Endothelial cell of hepatic sinusoid (primary cell): Measurements from ENCODE around the gene DDX39B.
"Not testable (repeated sequence)": the region's sequence is repeated elsewhere in the genome, so short reads cannot be mapped to it uniquely, and the experiment has no call there.

ENCODE experiments used
- in situ Hi-C: cut with HindIII; loops from 2 replicates; pipeline ENCODE4 v1.10.0; 2017; ENCODE audit warnings: low sequenced_read_pairs

The DDX39B gene

DNA sequence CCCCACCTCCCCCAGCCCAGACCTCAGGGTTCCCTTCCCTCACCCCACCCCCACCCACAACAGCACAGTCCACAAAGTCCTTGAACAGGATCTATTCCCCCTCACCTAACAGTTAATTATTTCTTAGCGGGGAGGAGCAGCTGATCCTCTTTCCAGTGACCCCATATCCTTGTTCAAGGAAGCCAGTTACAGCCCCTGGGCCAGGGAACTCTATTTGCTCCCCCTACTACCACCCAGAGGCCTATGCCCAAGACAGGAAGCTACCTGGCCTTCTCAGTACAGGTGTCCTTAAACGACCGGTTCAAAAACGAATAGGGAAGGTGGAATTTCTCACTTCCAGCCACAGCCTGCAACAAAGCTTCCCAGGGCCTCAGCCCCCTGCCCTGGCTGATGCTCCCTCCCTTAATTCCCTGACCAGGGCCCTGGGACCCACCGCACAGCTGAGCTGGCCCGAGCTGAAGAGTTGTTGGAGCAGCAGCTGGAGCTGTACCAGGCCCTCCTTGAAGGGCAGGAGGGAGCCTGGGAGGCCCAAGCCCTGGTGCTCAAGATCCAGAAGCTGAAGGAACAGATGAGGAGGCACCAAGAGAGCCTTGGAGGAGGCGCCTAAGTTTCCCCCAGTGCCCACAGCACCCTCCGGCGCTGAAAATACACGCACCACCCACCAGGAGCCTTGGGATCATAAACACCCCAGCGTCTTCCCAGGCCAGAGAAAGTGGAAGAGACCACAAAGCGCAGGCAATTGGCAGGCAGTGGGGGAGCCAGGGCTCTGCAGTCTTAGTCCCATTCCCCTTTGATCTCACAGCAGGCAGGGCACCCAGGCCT lies 12.3 kb downstream of the DDX39B start:
- in situ Hi-C loops: no loop called here

DNA sequence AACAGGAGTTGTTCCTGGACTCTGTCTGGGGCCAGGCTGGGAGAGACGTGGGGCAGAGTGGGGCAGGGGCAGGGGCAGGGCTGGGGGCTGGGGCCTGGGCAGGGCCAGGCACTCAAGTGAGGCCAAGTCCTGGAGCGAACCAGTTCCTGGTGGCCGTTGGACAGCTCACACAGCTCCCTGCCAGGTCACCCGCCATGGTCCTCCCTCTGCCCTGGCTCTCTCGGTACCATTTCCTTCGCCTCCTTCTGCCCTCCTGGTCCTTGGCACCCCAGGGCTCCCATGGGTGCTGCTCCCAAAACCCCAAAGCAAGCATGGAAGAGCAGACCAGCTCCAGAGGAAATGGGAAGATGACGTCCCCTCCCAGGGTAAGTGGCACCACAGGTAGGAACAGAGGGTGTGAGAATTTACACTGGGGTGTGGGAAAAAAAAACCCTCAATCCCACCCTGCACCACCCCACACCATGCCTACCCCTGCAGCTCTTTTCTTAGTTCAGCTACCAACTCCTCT lies 12.9 kb downstream of the DDX39B start, which contains the start of gene MCCD1:
TSS of gene MCCD1 (plus strand) at position 142 of the 508 bp plus-strand sequence. CDS start at position 195, 53 bp downstream.
- in situ Hi-C loops: no loop called here

- in situ Hi-C loops: no loop called here
These were observed 13.5 kb downstream of the DDX39B start for GRCh38 chr6:31528307-31528777.

GRCh38 chr6:31525932-31526591 lies 15.7 kb downstream of the DDX39B start:
- in situ Hi-C loops: no loop called here

GRCh38 chr6:31525553-31525931 lies 16.3 kb downstream of the DDX39B start:
- in situ Hi-C loops: no loop called here

GRCh38 chr6:31521835-31522234 lies 20.0 kb downstream of the DDX39B start:
- in situ Hi-C loops: no loop called here

DNA sequence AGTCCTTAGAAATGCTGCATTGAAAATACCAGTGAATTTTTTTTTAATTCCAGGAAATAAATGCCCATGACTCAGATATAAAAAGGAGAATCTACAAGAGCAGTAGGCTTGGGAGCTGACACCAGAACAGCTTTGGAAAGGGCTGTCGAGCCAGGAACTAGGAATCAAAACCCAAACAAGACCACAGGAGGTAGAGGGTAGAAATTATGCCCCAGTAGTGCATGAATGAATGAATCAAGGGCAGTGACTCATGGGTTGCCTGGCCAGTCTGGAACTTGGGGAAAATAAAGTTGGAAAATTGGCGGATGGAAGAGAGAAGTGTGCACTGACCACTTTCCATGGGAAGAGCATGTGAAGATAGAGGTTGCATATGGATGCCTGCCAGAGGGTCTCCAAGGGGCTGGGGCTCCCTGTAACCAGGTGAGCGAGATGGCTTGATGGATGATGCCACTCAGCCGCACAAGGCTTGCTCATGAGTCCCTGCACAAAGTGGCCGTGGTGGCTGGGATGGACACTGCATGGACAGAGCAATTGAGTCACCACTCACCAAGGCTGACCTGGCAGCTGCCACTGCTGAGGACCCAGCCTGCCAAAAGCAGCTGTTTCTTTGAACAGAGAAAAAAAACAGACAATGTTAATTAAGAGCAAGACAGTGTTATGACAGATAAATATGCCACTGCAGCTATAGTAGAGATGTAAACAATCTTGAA lies 28.2 kb downstream of the DDX39B start:
- in situ Hi-C loops: no loop called here

GRCh38 chr6:31510007-31510406 lies 31.8 kb downstream of the DDX39B start:
- in situ Hi-C loops: no loop called here

- in situ Hi-C loops: not testable (repeated sequence)
These were observed 32.8 kb downstream of the DDX39B start for GRCh38 chr6:31509036-31509435.

GRCh38 chr6:31502586-31502985 lies 39.2 kb downstream of the DDX39B start:
- in situ Hi-C loops: no loop called here

GRCh38 chr6:31499648-31500047 lies 42.2 kb downstream of the DDX39B start:
- in situ Hi-C loops: not testable (repeated sequence)

DNA sequence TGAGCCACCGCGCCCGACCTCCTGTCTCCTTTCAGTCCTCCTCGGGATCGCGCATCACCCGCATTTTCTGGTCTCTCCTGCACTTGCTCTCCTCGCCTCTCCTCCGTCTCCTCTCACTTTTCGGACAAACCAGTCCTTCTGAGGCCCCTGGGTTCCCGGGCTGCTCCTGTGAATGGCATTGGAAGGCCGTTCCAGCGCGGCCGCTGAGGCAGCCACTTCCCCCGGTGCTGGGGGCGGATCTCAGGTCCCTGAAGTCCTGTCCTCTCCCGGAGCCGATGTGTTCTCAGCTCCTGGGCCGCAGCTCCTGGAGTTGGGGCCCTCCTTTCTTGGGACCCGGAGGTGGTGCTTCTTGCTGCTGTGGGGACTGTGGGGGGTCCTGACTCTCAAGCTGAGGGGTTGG lies 43.1 kb downstream of the DDX39B start:
- in situ Hi-C loops: no loop called here

DNA sequence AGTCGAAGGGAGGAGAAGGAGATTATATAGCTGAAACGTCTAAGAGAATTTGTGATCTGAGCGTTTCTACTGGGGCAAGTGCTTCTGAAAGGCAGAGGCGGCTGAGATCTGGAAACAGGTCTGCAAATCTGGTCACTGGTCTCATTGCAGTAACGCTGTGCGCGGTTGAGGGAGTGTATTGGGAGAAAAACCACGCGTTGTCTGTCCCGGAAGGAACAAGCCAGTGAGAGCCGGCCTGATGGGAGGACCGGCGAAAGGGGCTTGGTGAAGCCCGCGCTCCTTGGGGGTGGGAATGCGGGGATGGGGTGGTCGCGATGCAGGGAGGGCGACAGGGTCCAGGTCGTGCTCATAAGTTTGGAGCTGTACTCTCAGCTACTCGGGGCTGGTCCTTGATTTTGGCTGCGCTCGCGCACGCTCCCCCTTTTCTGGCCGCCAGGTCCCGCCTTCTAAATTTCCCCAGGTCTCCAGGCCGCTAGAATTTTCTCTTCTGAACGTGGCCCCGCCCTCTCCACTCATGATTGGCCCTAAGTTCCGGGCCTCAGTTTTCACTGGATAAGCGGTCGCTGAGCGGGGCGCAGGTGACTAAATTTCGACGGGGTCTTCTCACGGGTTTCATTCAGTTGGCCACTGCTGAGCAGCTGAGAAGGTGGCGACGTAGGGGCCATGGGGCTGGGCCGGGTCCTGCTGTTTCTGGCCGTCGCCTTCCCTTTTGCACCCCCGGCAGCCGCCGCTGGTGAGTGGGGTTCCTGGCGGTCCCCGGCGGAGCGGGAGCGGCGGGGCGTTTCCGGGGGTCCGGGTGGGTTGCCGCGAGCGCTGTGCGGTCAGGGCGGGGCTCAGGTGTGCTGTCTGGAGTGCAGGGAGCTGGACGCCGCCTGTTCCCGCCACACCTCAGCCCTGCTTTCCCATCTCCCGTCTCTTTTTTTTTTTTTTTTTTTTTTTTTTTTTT lies 44.0 kb downstream of the DDX39B start, which contains the start of gene MICB:
TSS of gene MICB (plus strand) at position 615 of the 946 bp plus-strand sequence. CDS start at position 664, 49 bp downstream.
- in situ Hi-C loops: no loop called here

DNA sequence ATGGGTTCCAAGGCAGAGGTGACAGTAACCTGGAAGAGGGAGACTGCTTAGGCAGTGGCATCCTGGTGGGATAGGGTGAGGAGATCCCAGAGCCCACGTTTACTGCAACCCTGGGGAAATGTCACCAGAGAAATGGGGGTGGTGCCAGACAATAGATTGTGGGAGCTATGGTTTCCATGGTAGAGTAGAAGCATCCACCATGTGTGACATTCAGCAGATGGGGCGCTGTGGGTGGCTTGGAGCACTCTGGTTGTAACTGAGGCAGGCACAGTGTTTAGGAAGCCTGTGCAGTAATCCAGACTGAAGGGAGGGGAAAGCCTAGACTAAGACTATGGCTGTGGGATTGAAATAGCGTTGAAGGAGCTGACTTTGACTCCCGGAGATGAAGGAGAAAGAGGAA lies 45.0 kb downstream of the DDX39B start:
- in situ Hi-C loops: not testable (repeated sequence)

- in situ Hi-C loops: no loop called here
These were observed 46.2 kb downstream of the DDX39B start for GRCh38 chr6:31495580-31495979.

DNA sequence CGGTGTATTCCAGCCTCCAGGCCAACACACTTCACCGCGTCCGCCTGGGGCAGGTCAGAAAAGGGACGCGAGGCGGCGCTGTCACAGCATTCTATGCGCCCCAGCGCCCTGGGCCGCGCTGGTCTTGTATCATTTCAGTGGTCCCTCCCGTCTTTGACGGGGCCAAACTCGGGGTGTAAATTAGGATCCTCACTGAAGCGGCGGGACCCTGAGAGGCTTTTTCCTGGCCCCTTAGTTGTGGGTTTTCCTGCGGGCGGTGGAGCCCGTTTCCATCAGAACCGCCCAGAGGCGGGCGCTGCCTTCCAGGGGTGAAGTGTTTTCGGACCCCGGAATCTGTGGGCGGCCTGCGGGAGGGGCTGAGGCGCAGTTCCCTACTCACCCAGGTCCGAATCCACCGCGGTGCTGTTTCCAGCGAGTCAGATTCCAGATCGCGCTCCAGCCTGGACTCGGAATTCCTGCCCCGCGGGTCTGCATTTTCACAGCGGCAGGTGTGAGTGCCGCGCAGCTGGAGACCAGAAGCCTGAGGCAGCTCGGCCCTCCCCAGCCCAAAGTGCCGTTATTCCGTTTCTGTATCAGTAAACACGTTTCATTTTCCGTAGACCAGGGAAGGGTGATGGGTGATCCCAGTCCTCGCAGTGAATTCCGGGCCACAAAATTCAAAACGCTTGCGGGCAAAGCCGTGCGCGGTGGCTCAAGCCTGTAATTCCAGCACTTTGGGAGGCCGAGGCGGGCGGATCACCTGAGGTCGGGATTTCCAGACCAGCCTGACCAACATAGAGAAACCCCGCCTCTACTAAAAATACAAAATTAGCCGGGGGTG lies 47.7 kb downstream of the DDX39B start:
- in situ Hi-C loops: no loop called here

- in situ Hi-C loops: not testable (repeated sequence)
These were observed 48.3 kb downstream of the DDX39B start for GRCh38 chr6:31493550-31493874.

DNA sequence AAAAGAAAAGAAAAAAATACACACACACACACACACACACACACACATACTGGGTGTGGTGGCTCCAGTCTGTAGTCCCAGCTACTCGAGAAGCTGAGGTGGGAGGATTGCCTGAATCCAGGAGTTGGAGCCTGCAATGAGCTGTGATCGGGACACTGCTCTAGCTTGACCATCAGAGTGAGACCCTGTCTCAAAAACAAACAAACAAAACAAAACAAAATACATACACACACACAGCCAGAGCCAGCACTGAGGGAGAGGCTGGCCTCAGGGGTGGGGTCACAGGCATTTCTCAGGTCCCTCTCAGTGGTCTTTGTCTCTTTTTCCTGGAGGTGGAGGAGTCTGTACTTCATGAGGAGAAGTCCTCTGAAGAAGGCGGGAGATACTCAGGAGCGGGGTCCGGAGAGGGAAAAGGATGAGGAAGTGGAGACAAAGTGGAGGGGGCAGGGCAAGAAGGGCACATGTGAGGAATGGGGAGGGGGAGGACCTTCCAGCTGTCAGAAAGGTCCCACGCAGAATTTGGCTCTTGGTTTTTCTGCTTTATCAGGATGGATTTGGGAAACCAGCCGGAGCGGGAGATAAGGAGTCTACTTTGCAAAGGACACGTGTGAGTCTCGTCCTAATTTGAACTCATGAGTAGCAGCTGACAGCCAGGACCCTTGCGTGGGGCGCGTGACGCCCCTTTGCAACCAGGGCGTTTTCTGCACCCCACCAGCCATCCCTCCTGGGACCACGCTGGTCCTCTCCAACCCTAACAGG lies 51.5 kb downstream of the DDX39B start:
- in situ Hi-C loops: no loop called here

GRCh38 chr6:31489086-31489485 lies 52.7 kb downstream of the DDX39B start:
- in situ Hi-C loops: no loop called here
